Neural cell (in vitro differentiated cells): ENCODE data around the gene APLF. TPM values are rescaled to one million over a fixed set of nuclear protein-coding genes. Genes with fewer than 3 reads are reported as not detected.

Source experiments
- H2AFZ ChIP-seq: fragments of 200-600, 300-800 bp; sonication (generic), shearing (Covaris generic); 2 replicates; pipeline ENCODE4 v1.6.0; 2014; ENCODE audit warnings: low read depth, mild to moderate bottlenecking, antibody characterized with exemption, low read length, moderate library complexity
- H3F3A ChIP-seq: fragments of 200-600 bp; shearing (Covaris generic); 2 replicates; pipeline ENCODE4 v1.6.1; 2016; ENCODE audit warnings: mild to moderate bottlenecking, moderate library complexity, mixed read lengths, antibody characterized with exemption, low read length; ENCODE audit not compliant: insufficient read depth, poor library complexity, severe bottlenecking
- H3K27ac ChIP-seq: fragments of 200-600, 300-800 bp; sonication (generic), shearing (Covaris generic); 2 replicates; pipeline ENCODE4 v1.5.1; 2014; ENCODE audit warnings: mild to moderate bottlenecking, low read length, moderate library complexity
- H3K27me3 ChIP-seq: fragments of 300-800, 200-600 bp; sonication (generic), shearing (Covaris generic); 2 replicates; pipeline ENCODE4 v1.6.0; 2014; ENCODE audit warnings: mild to moderate bottlenecking, low read depth, low read length, moderate library complexity; ENCODE audit not compliant: insufficient read depth
- H3K36me3 ChIP-seq: fragments of 300-800, 200-600 bp; sonication (generic), shearing (Covaris generic); 2 replicates; pipeline ENCODE4 v1.5.1; 2014; ENCODE audit warnings: mild to moderate bottlenecking, antibody characterized with exemption, low read length, moderate library complexity; ENCODE audit not compliant: insufficient read depth
- H3K4me2 ChIP-seq: fragments of 300-800, 200-600 bp; sonication (generic), shearing (Covaris generic); 2 replicates; pipeline ENCODE4 v1.6.0; 2014; ENCODE audit warnings: mild to moderate bottlenecking, low read length
- H3K4me3 ChIP-seq: fragments of 300-800, 200-600 bp; sonication (generic), shearing (Covaris generic); 2 replicates; pipeline ENCODE4 v1.5.1; 2014; ENCODE audit warnings: mild to moderate bottlenecking, low read length, moderate library complexity
- H3K79me2 ChIP-seq: fragments of 200-600 bp; shearing (Covaris generic); replicated peaks from 2 replicates; pipeline ENCODE4 v1.6.0; 2014; ENCODE audit warnings: mild to moderate bottlenecking, low read length, moderate library complexity; ENCODE audit not compliant: insufficient read depth
- H3K9ac ChIP-seq: fragments of 300-800, 200-600 bp; sonication (generic), shearing (Covaris generic); 2 replicates; pipeline ENCODE4 v1.6.1; 2016; ENCODE audit warnings: mild to moderate bottlenecking, low read length, mixed read lengths
- H3K9me2 ChIP-seq: fragments of 200-600 bp; shearing (Covaris generic); 2 replicates; pipeline ENCODE4 v1.6.1; 2016; ENCODE audit warnings: mild to moderate bottlenecking, low read length, mixed read lengths; ENCODE audit not compliant: insufficient read depth
- H3K9me3 ChIP-seq: fragments of 200-600, 300-800 bp; sonication (generic), shearing (Covaris generic); 2 replicates; pipeline ENCODE4 v1.6.1; 2016; ENCODE audit warnings: mild to moderate bottlenecking, mixed run types, low read length, moderate library complexity, mixed read lengths
- H4K20me1 ChIP-seq: fragments of 200-600 bp; shearing (Covaris generic); 2 replicates; pipeline ENCODE4 v1.6.1; 2016; ENCODE audit warnings: mild to moderate bottlenecking, mixed run types; ENCODE audit not compliant: insufficient read depth
- EP300 ChIP-seq: fragments of 450-650 bp; conservative IDR thresholded peaks from 2 replicates; pipeline ENCODE4 v1.6.1; 2014; ENCODE audit warnings: antibody characterized with exemption, mild to moderate bottlenecking, moderate library complexity; ENCODE audit not compliant: poor library complexity, severe bottlenecking
- EZH2 ChIP-seq: fragments of 200-600, 300-800 bp; shearing (Covaris generic), sonication (generic); IDR thresholded peaks from 2 replicates; pipeline ENCODE4 v1.6.1; 2014; ENCODE audit warnings: antibody characterized with exemption, low read length, borderline replicate concordance, mild to moderate bottlenecking; ENCODE audit not compliant: insufficient read depth, poor library complexity, severe bottlenecking
- MXI1 ChIP-seq: fragments of 450-650 bp; conservative IDR thresholded peaks from 2 replicates; pipeline ENCODE4 v1.6.1; 2014; ENCODE audit warnings: antibody characterized with exemption, mild to moderate bottlenecking; ENCODE audit not compliant: poor library complexity, severe bottlenecking
- POLR2AphosphoS5 ChIP-seq: IDR thresholded peaks from 2 replicates; pipeline ENCODE4 v1.6.1; 2012
- RAD21 ChIP-seq: fragments of 450-650 bp; conservative IDR thresholded peaks from 2 replicates; pipeline ENCODE4 v1.6.1; 2014; ENCODE audit warnings: antibody characterized with exemption, mild to moderate bottlenecking, moderate library complexity
- SMC3 ChIP-seq: fragments of 450-650 bp; conservative IDR thresholded peaks from 2 replicates; pipeline ENCODE4 v1.6.1; 2014; ENCODE audit warnings: antibody characterized with exemption, mild to moderate bottlenecking, moderate library complexity; ENCODE audit not compliant: poor library complexity
- TAF1 ChIP-seq: IDR thresholded peaks from 2 replicates; pipeline ENCODE4 v1.6.1; 2012; ENCODE audit warnings: low read depth
- polyA plus RNA-seq: library from polyadenylated mRNA; depleted of rRNA; stranded (reverse); fragments of >200 nt; gene quantifications from 2 replicates; pipeline ENCODE4 v1.2.3, GENCODE V29; 2014
- TF ChIP-seq, protein P1 (sequence below): fragments of 450-650 bp; IDR thresholded peaks from 2 replicates; pipeline ENCODE4 v1.5.1; 2014; ENCODE audit warnings: antibody characterized with exemption, mild to moderate bottlenecking, moderate library complexity; ENCODE audit not compliant: poor library complexity, severe bottlenecking
- TF ChIP-seq, protein P2 (sequence below): IDR thresholded peaks from 2 replicates; pipeline ENCODE4 v1.6.1; 2012; ENCODE audit warnings: borderline replicate concordance

Gene APLF
- polyA plus RNA-seq, 1 donor from 2014 or later = 0.45 TPM

DNA sequence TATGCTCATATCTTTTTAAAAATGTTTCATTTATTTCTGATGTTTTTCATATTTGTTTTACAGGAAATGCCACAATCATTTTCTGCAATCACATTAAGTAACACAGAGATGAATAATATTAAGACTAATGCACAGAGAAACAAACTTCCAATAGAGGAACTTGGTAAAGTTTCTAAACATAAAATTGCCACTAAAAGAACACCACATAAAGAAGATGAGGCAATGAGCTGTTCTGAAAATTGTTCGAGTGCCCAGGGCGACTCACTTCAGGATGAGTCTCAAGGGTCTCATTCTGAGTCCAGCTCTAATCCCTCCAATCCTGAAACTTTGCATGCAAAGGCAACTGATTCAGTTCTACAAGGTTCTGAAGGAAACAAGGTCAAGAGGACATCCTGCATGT is 70.4 kb downstream of the APLF start:
- Histone ChIP-seq H4K20me1 (no peaks in the 10 kb centered on the region), H3K9me3 (no peaks in the 10 kb centered on the region), H3K27me3 (no peaks in the 10 kb centered on the region), H3K4me2 (no peak overlapping the region), H3K79me2 (no peaks in the 10 kb centered on the region), H3K9me2 (no peaks in the 10 kb centered on the region), H3K36me3 (no peaks in the 10 kb centered on the region), H2AFZ (no peak overlapping the region), H3F3A (no peaks in the 10 kb centered on the region), H3K27ac (no peak overlapping the region), H3K9ac (no peak overlapping the region), H3K4me3 (no peak overlapping the region)
- TF ChIP-seq, protein P1, sequence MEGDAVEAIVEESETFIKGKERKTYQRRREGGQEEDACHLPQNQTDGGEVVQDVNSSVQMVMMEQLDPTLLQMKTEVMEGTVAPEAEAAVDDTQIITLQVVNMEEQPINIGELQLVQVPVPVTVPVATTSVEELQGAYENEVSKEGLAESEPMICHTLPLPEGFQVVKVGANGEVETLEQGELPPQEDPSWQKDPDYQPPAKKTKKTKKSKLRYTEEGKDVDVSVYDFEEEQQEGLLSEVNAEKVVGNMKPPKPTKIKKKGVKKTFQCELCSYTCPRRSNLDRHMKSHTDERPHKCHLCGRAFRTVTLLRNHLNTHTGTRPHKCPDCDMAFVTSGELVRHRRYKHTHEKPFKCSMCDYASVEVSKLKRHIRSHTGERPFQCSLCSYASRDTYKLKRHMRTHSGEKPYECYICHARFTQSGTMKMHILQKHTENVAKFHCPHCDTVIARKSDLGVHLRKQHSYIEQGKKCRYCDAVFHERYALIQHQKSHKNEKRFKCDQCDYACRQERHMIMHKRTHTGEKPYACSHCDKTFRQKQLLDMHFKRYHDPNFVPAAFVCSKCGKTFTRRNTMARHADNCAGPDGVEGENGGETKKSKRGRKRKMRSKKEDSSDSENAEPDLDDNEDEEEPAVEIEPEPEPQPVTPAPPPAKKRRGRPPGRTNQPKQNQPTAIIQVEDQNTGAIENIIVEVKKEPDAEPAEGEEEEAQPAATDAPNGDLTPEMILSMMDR = no peak
- TF ChIP-seq MXI1 (no peak), RAD21 (no peak), EZH2 (no peak), POLR2AphosphoS5 (no peak), SMC3 (no peak), EP300 (no peak), TAF1 (no peak)
- TF ChIP-seq, protein P2, sequence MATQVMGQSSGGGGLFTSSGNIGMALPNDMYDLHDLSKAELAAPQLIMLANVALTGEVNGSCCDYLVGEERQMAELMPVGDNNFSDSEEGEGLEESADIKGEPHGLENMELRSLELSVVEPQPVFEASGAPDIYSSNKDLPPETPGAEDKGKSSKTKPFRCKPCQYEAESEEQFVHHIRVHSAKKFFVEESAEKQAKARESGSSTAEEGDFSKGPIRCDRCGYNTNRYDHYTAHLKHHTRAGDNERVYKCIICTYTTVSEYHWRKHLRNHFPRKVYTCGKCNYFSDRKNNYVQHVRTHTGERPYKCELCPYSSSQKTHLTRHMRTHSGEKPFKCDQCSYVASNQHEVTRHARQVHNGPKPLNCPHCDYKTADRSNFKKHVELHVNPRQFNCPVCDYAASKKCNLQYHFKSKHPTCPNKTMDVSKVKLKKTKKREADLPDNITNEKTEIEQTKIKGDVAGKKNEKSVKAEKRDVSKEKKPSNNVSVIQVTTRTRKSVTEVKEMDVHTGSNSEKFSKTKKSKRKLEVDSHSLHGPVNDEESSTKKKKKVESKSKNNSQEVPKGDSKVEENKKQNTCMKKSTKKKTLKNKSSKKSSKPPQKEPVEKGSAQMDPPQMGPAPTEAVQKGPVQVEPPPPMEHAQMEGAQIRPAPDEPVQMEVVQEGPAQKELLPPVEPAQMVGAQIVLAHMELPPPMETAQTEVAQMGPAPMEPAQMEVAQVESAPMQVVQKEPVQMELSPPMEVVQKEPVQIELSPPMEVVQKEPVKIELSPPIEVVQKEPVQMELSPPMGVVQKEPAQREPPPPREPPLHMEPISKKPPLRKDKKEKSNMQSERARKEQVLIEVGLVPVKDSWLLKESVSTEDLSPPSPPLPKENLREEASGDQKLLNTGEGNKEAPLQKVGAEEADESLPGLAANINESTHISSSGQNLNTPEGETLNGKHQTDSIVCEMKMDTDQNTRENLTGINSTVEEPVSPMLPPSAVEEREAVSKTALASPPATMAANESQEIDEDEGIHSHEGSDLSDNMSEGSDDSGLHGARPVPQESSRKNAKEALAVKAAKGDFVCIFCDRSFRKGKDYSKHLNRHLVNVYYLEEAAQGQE = no peak

DNA sequence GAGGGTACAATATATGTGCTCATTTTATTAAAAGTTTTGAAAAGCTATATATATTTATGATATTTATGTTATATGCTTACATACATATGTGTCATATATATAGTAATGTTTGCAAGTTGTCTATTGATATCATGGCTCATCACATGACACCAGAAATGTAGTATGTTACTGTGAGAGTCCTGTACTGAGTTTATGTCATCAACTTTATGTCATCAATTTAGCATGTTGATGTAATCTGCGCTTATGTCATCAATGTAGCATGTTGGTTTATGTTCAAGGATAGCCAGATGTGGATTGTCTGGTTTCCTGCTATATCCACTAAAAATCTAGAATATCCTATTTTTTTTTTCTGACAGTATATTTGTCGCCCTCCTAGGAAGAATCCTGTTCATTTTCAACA is 77.4 kb downstream of the APLF start:
- no peak for TF ChIP-seq SMC3
- TF ChIP-seq, protein P1 = no peak
- TF ChIP-seq, protein P2 = no peak
- TF ChIP-seq POLR2AphosphoS5 = no peak
- no peak for TF ChIP-seq EZH2
- TF ChIP-seq TAF1 = no peak
- no peak for TF ChIP-seq RAD21
- TF ChIP-seq MXI1 = no peak
- TF ChIP-seq EP300 = no peak
- no peaks in the 10 kb centered on the region for H3K27me3 ChIP-seq
- no peak overlapping the region for H2AFZ ChIP-seq
- H4K20me1 ChIP-seq = no peaks in the 10 kb centered on the region
- H3K9me2 ChIP-seq = no peaks in the 10 kb centered on the region
- no peaks in the 10 kb centered on the region for H3K36me3 ChIP-seq
- H3K79me2 ChIP-seq = no peaks in the 10 kb centered on the region
- no peak overlapping the region for H3K4me3 ChIP-seq
- no peak overlapping the region for H3K27ac ChIP-seq
- no peaks in the 10 kb centered on the region for H3K9me3 ChIP-seq
- H3K4me2 ChIP-seq = no peak overlapping the region
- no peak overlapping the region for H3K9ac ChIP-seq
- no peaks in the 10 kb centered on the region for H3F3A ChIP-seq
